HEK293 (cell line): ENCODE results near the gene CDC42SE1.

Experiments used
- GLIS2 ChIP-seq: fragments of 450-650 bp; formaldehyde crosslinking; IDR thresholded peaks from 2 replicates; pipeline ENCODE4 v1.5.1; 2016; ENCODE audit warnings: missing biosample characterization, missing genetic modification characterization
- KLF17 ChIP-seq: fragments of 450-650 bp; formaldehyde crosslinking; IDR thresholded peaks from 2 replicates; pipeline ENCODE4 v1.5.1; 2016; ENCODE audit warnings: missing biosample characterization, missing genetic modification characterization
- KLF8 ChIP-seq: fragments of 450-650 bp; formaldehyde crosslinking; IDR thresholded peaks from 2 replicates; pipeline ENCODE4 v1.5.1; 2016; ENCODE audit warnings: missing biosample characterization, missing genetic modification characterization
- PRDM10 ChIP-seq: fragments of 450-650 bp; formaldehyde crosslinking; IDR thresholded peaks from 2 replicates; pipeline ENCODE4 v1.5.1; 2016; ENCODE audit warnings: missing biosample characterization, missing genetic modification characterization
- SP3 ChIP-seq: fragments of 450-650 bp; formaldehyde crosslinking; IDR thresholded peaks from 2 replicates; pipeline ENCODE4 v1.5.1; 2016; ENCODE audit warnings: missing biosample characterization, missing genetic modification characterization
- ZBTB11 ChIP-seq: fragments of 450-650 bp; formaldehyde crosslinking; conservative IDR thresholded peaks from 2 replicates; pipeline ENCODE4 v1.5.1; 2016; ENCODE audit warnings: low read depth, missing biosample characterization, missing genetic modification characterization
- ZBTB17 ChIP-seq: fragments of 450-650 bp; formaldehyde crosslinking; IDR thresholded peaks from 2 replicates; pipeline ENCODE4 v1.5.1; 2016; ENCODE audit warnings: missing biosample characterization, missing genetic modification characterization
- ZFP3 ChIP-seq: fragments of 450-650 bp; formaldehyde crosslinking; IDR thresholded peaks from 2 replicates; pipeline ENCODE4 v1.5.1; 2016; ENCODE audit warnings: low read depth, missing biosample characterization, missing genetic modification characterization
- ZNF112 ChIP-seq: fragments of 450-650 bp; formaldehyde crosslinking; IDR thresholded peaks from 2 replicates; pipeline ENCODE4 v1.5.0; 2017; ENCODE audit warnings: missing biosample characterization, missing genetic modification characterization
- ZNF155 ChIP-seq: fragments of 450-650 bp; formaldehyde crosslinking; IDR thresholded peaks from 2 replicates; pipeline ENCODE4 v1.5.1; 2016; ENCODE audit warnings: missing biosample characterization, missing genetic modification characterization
- ZNF23 ChIP-seq: fragments of 450-650 bp; formaldehyde crosslinking; IDR thresholded peaks from 2 replicates; pipeline ENCODE4 v1.5.1; 2016; ENCODE audit warnings: missing biosample characterization, missing genetic modification characterization, borderline replicate concordance
- ZNF248 ChIP-seq: fragments of 450-650 bp; formaldehyde crosslinking; IDR thresholded peaks from 2 replicates; pipeline ENCODE4 v1.5.1; 2017; ENCODE audit warnings: missing biosample characterization, missing genetic modification characterization
- ZNF280C ChIP-seq: fragments of 450-650 bp; formaldehyde crosslinking; IDR thresholded peaks from 2 replicates; pipeline ENCODE4 v1.5.1; 2016; ENCODE audit warnings: missing biosample characterization, missing genetic modification characterization
- ZNF292 ChIP-seq: fragments of 450-650 bp; formaldehyde crosslinking; IDR thresholded peaks from 2 replicates; pipeline ENCODE4 v1.5.1; 2016; ENCODE audit warnings: low read depth, missing biosample characterization, missing genetic modification characterization, borderline replicate concordance
- ZNF37A ChIP-seq: fragments of 450-650 bp; IDR thresholded peaks from 2 replicates; pipeline ENCODE4 v1.5.1; 2018; ENCODE audit warnings: missing biosample characterization, missing genetic modification characterization
- ZNF426 ChIP-seq: fragments of 450-650 bp; formaldehyde crosslinking; IDR thresholded peaks from 2 replicates; pipeline ENCODE4 v1.5.1; 2017; ENCODE audit warnings: missing biosample characterization, missing genetic modification characterization, mild to moderate bottlenecking, inconsistent platforms, moderate library complexity
- ZNF514 ChIP-seq: fragments of 450-650 bp; formaldehyde crosslinking; IDR thresholded peaks from 2 replicates; pipeline ENCODE4 v1.5.1; 2016; ENCODE audit warnings: missing biosample characterization, missing genetic modification characterization
- ZNF518A ChIP-seq: fragments of 450-650 bp; formaldehyde crosslinking; conservative IDR thresholded peaks from 2 replicates; pipeline ENCODE4 v1.5.1; 2016; ENCODE audit warnings: low read depth, missing biosample characterization, missing genetic modification characterization
- ZNF704 ChIP-seq: fragments of 450-650 bp; formaldehyde crosslinking; IDR thresholded peaks from 2 replicates; pipeline ENCODE4 v1.5.1; 2016; ENCODE audit warnings: missing biosample characterization, missing genetic modification characterization
- ZNF785 ChIP-seq: fragments of 450-650 bp; formaldehyde crosslinking; IDR thresholded peaks from 2 replicates; pipeline ENCODE4 v1.5.1; 2016; ENCODE audit warnings: missing biosample characterization, missing genetic modification characterization
- ZNF792 ChIP-seq: fragments of 450-650 bp; formaldehyde crosslinking; IDR thresholded peaks from 2 replicates; pipeline ENCODE4 v1.5.1; 2016; ENCODE audit warnings: missing biosample characterization, missing genetic modification characterization

Gene CDC42SE1

GRCh38 chr1:151070474-151071276 lies 11.3 kb upstream of the CDC42SE1 start, which contains the start of gene GABPB2 (continued):
- TF ChIP-seq ZBTB11 (tag by site-specific recombination) (peak; percentile 90), ZNF280C (tag by site-specific recombination) (no peak), KLF8 (tag by site-specific recombination) (peak; percentile 98), ZNF23 (tag by site-specific recombination) (0 out of 2 replicates have a peak, but pooled peaks have one; percentile 50), ZNF248 (no peak), ZNF112 (tag by site-specific recombination) (no peak), ZNF37A (tag by site-specific recombination) (peak; percentile 55; the same call in 1 of the 2 replicates), ZFP3 (tag by site-specific recombination) (no peak; the same call in 1 of the 2 replicates), ZNF785 (no peak), SP3 (tag by site-specific recombination) (peak; percentile 82), ZNF518A (peak; percentile 66), GLIS2 (tag by site-specific recombination) (peak; percentile 95), PRDM10 (peak; percentile 97), ZNF792 (tag by site-specific recombination) (peak; percentile 22; the same call in 1 of the 2 replicates), ZNF292 (tag by site-specific recombination) (no peak), ZBTB17 (peak; percentile 99), KLF17 (tag by site-specific recombination) (peak; percentile 97), ZNF426 (no peak), ZNF155 (tag by site-specific recombination) (no peak), ZNF514 (tag by site-specific recombination) (no peak), ZNF704 (tag by site-specific recombination) (no peak)
